Heart left ventricle (tissue), 16 donors: ENCODE measurements around the gene CLIC6. TPM values are rescaled to one million over a fixed set of nuclear protein-coding genes. Genes with fewer than 3 reads are reported as not detected.

Experiments
- ATAC-seq, 4 donors: fragments of 200-7000 bp; cut with Tn5 transposase; one replicate each; pipeline ENCODE4 v1.9.1; 2020 to 2022; ENCODE audit warnings: moderate library complexity in 4 of 4, mild to moderate bottlenecking in 3 of 4, moderate number of reproducible peaks in 1 of 4
- DNase-seq, 5 donors: peaks; one replicate each; pipeline ENCODE4 v3.0.0-alpha.2; 2020
- H3K27ac ChIP-seq, 12 donors: fragments of 200-600 bp; sonication (generic) in 4 of 12; one replicate each; pipeline versions ENCODE4 v1.5.0 to v1.8.0; 2016 to 2022; ENCODE audit warnings: mild to moderate bottlenecking in 2 of 12
- H3K27me3 ChIP-seq, 9 donors: fragments of 200-600 bp; sonication (generic) in 2 of 9; one replicate each; pipeline versions ENCODE4 v1.5.1 to v1.8.0; 2016 to 2022; ENCODE audit warnings: mild to moderate bottlenecking in 3 of 9
- H3K36me3 ChIP-seq, 9 donors: fragments of 200-600 bp; sonication (generic) in 2 of 9; one replicate each; pipeline versions ENCODE4 v1.5.0 to v1.8.0; 2018 to 2022; ENCODE audit warnings: mild to moderate bottlenecking in 2 of 9
- H3K4me1 ChIP-seq, 12 donors: fragments of 200-600 bp; sonication (generic) in 4 of 12; one replicate each; pipeline versions ENCODE4 v1.5.0 to v1.8.0; 2016 to 2022; ENCODE audit warnings: mild to moderate bottlenecking in 3 of 12
- H3K4me3 ChIP-seq, 12 donors: fragments of 200-600 bp; sonication (generic) in 4 of 12; one replicate each; pipeline versions ENCODE4 v1.5.0 to v1.8.0; 2017 to 2022; ENCODE audit warnings: mild to moderate bottlenecking in 9 of 12, moderate library complexity in 4 of 12
- H3K9me3 ChIP-seq, 12 donors: fragments of 200-600 bp; sonication (generic) in 4 of 12; one replicate each; pipeline versions ENCODE4 v1.5.0 to v1.8.0; 2016 to 2022; ENCODE audit warnings: mild to moderate bottlenecking in 1 of 12
- POLR2A ChIP-seq, 2 donors: fragments of 450-650 bp; IDR thresholded peaks; one replicate each; pipeline ENCODE4 v1.6.1; 2017; ENCODE audit warnings: antibody characterized with exemption in 2 of 2, mild to moderate bottlenecking in 2 of 2, moderate library complexity in 2 of 2
- WGBS, 4 donors: extraction: QIAGEN DNeasy Blood & Tissue Kit in 2 of 4; methylation state at CpG; one replicate each; pipeline versions ENCODE4 v1.1.5 to v1.1.7; 2013 to 2018; 5-methylcytosine and 5-hydroxymethylcytosine counted together
- intact Hi-C, 10 donors: fragments of 100-400 bp; cut with DNase I; formaldehyde crosslinking; loops; one replicate each; pipeline versions ENCODE4 v1.11.1 to v1.14.2; 2022
- polyA plus RNA-seq, 2 donors: library from polyadenylated mRNA; stranded (reverse); fragments of 200-250 nt; gene quantifications; one replicate each; pipeline ENCODE4 v1.2.3, GENCODE V29; 2013
- total RNA-seq, 9 donors: library from RNA; depleted of rRNA in 2 of 9; stranded (reverse); fragments of >200 nt in 2 of 9; fragmentation: NEBNext Ultra II Directional in 3 of 9; extraction: Animal tissue kit (Norgen Biotek cat#: 25700) in 3 of 9; gene quantifications; one replicate each; pipeline versions ENCODE4 v1.1.0 to v1.2.4, GENCODE V29; 2016 to 2023
- TF ChIP-seq, protein P1 (sequence below), 12 donors: fragments of 200-600 bp; sonication (generic) in 4 of 12; IDR thresholded peaks; one replicate each; pipeline versions ENCODE4 v1.5.0 to v1.8.0; 2018 to 2022; ENCODE audit warnings: antibody characterized with exemption in 12 of 12, mild to moderate bottlenecking in 5 of 12
- donor health status: ischemic (EF 13 %, LVEDD 7.1; RV severe dilation, severe dysfunction).
- donor health status: healthy with polysubstance abuse.
- donor health status: DM: no; HTN: yes; CAD: no.
- donor health status: DM: no; HTN: no; CAD: no.
- donor health status: ischemic (EF 25% LVEDD 6.9; RV normal size, moderate dysfunction).
- donor health status: ischemic (EF 25% LVEDD 5.7; RV mildly dilated, moderate dysfunction).
- donor health status: healthy.
- donor health status: DM: yes; HTN: yes; CAD: no.
- donor health status: ischemic (EF 35%, LVEDD 5.7; RV mildly dilated, moderate dysfunction).
- donor health status: nonischemic (EF 11% LVEDD 7.7; RV severe dilation, severe dysfunction).
- donor health status: DM: yes; HTN: yes; CAD: no.
- donor health status: PGD.
- donor health status: ischemic (EF 29% LVEDD 5.4; RV normal size, mild dysfunction).
- donor health status: nonischemic (EF 23%, LVEDD 6.1; RV moderate dilation, normal function).

Gene CLIC6
- total and polyA plus RNA-seq, 11 donors: 2.6 to 15.7 (median 7.5) TPM

DNA sequence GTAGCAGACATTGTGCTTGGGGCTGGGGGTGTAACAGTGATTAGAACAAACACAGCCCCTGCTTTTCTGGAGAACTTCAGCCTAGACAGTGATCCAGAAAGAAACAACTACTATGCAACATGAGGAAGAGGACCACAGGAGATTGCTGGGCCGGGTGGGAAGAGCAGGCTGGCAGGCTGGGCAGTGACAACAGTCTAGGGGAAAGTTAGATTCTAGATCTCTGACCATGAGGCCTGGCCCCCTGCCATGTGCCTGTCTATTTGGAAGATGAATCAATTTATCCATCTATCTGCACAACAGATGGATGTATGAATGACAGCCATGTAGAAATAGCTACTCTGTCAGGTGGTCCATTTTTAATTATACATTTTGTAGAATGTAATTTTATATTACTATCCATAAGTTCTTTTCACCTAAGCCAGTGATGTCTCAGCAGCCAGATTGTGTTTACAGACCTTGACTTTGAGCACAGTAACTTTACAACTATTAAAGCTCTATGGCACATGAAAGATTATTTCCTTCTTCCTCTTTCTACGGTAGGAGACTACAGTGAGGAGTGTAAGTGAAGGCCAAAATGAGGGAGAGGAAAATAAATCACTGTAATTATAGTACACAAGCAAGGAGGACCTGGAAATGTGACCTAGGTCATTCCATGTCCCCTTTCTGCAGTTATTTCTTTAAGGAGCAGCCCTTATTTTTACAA is 15.5 kb downstream of the CLIC6 start:
- intact Hi-C loops: no loop called here
- DNase-seq (no peak), ATAC-seq (no peak)
- WGBS, 4 donors: 55 to 80% (median 69%) methylated on average over 2 of the region's 2 CpGs
- Histone ChIP-seq H3K27me3 (no peaks in the 10 kb centered on the region), H3K9me3 (peaks cover 0 to 17% (median 8%) of the 10 kb centered on the region in 12 donors), H3K36me3 (no peaks in the 10 kb centered on the region), H3K27ac (no peak overlapping the region), H3K4me1 (no peaks in the 10 kb centered on the region), H3K4me3 (no peak overlapping the region)
- TF ChIP-seq, protein P1, sequence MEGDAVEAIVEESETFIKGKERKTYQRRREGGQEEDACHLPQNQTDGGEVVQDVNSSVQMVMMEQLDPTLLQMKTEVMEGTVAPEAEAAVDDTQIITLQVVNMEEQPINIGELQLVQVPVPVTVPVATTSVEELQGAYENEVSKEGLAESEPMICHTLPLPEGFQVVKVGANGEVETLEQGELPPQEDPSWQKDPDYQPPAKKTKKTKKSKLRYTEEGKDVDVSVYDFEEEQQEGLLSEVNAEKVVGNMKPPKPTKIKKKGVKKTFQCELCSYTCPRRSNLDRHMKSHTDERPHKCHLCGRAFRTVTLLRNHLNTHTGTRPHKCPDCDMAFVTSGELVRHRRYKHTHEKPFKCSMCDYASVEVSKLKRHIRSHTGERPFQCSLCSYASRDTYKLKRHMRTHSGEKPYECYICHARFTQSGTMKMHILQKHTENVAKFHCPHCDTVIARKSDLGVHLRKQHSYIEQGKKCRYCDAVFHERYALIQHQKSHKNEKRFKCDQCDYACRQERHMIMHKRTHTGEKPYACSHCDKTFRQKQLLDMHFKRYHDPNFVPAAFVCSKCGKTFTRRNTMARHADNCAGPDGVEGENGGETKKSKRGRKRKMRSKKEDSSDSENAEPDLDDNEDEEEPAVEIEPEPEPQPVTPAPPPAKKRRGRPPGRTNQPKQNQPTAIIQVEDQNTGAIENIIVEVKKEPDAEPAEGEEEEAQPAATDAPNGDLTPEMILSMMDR (IDR thresholded peaks at IDR 0.05): no peak
- no peak for TF ChIP-seq POLR2A (IDR thresholded peaks at IDR 0.05)

DNA sequence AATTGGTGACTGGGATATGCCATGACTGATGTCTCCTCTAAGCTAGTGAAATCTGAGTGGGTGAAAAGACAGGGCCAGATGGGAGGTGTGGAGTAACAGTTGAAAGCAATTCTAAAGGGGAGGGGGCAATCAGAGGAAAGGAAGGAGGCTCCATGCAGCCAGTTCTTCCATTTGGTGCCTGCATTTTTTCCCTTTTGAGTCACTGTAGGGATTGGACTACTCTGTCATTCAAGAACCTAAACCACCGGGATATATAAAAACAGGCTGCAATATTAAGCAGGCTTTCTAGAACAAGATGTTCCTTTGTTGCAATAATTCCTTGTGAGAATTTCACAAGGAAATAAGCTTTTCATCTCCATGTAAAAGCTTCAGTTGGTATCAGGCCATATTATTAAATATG is 18.3 kb downstream of the CLIC6 start:
- DNase-seq (no peak), ATAC-seq (no peak)
- Histone ChIP-seq H3K4me3 (no peak overlapping the region), H3K27me3 (no peaks in the 10 kb centered on the region), H3K9me3 (peaks cover 0 to 4% (median 0%) of the 10 kb centered on the region in 12 donors), H3K27ac (no peak overlapping the region), H3K36me3 (no peaks in the 10 kb centered on the region), H3K4me1 (peaks cover 0 to 15% (median 0%) of the 10 kb centered on the region in 12 donors)
- intact Hi-C loops: loop anchor here in 3 of 10 donors (5.0 kb wide), 2 partner anchors 1255 to 1340 kb away; no protein-coding TSS in a partner anchor
- no peak for TF ChIP-seq POLR2A (IDR thresholded peaks at IDR 0.05)
- TF ChIP-seq, protein P1 (IDR thresholded peaks at IDR 0.05): no peak
- 32 to 69% (median 36%) methylated on average over 1 of the region's 1 CpG for WGBS, 4 donors

DNA sequence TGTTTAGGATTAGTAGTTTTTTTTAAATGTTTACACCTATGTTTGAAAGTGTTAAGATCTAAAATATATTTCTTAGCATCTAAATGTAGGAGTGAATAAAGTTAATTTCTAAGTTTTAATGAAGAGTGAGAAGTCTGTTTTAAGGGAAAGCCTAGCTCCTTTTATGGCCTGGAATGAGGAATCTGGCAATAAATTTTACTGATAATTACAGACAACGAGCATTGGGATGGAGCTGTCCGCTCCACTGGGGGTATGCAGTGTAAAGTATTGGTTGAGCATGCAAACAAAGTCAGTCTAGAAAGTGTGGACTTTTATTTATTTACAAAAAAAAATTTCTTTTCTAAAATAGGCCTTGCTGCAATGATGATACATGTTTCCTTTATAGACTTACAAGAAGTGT is 19.0 kb downstream of the CLIC6 start:
- intact Hi-C loops: loop anchor here in 3 of 10 donors (5.0 kb wide), 2 partner anchors 1255 to 1340 kb away; no protein-coding TSS in a partner anchor
- TF ChIP-seq POLR2A (IDR thresholded peaks at IDR 0.05): no peak
- TF ChIP-seq, protein P1 (IDR thresholded peaks at IDR 0.05): no peak
- no peak overlapping the region for H3K4me3 ChIP-seq

DNA sequence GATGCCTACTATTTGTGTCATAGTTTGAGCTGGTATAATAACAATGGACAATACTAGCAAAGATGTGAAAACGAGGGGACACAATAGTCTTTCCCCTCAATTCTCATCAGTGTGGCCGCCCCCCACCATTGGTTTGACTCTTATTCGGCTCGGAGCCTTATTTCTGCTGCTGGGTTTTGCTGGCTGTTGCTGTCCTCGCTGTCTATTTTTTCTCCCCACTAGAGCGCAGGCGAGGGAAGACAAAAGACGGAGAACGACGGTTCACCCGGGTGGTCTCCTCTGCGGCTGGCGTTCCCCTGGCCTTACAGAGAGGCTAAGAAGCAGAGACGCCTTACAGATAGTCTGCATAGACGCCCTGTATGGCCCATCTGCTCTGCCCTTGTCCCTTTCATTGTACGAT is 19.4 kb downstream of the CLIC6 start:
- no peaks in the 10 kb centered on the region for H3K27me3 ChIP-seq
- DNase-seq (peak in 1 of 5 donors; percentile 57), ATAC-seq (no peak)
- 48 to 91% (median 66%) methylated on average over 16 of the region's 16 CpGs for WGBS, 4 donors
- TF ChIP-seq, protein P1 (IDR thresholded peaks at IDR 0.05): peak in 5 of 12 donors; percentile 38 to 62 (median 54)
- TF ChIP-seq POLR2A (IDR thresholded peaks at IDR 0.05): no peak
- no peaks in the 10 kb centered on the region for H3K36me3 ChIP-seq
- no peak overlapping the region for H3K27ac ChIP-seq
- H3K9me3 ChIP-seq: no peaks in the 10 kb centered on the region
- H3K4me1 ChIP-seq: peaks cover 0 to 15% (median 0%) of the 10 kb centered on the region in 12 donors
- intact Hi-C loops: loop anchor here in 3 of 10 donors (5.0 kb wide), 2 partner anchors 1254 to 1339 kb away; no protein-coding TSS in a partner anchor
- no peak overlapping the region for H3K4me3 ChIP-seq

More for the DNA sequence above, 19.0 kb downstream of the CLIC6 start:
- H3K27me3 ChIP-seq: no peaks in the 10 kb centered on the region
- H3K36me3 ChIP-seq: no peaks in the 10 kb centered on the region
- ATAC-seq (no peak), DNase-seq (no peak)
- H3K9me3 ChIP-seq: no peaks in the 10 kb centered on the region
- 81 to 83% (median 82%) methylated on average over 2 of the region's 2 CpGs for WGBS, 4 donors
- no peak overlapping the region for H3K27ac ChIP-seq
- peaks cover 0 to 15% (median 0%) of the 10 kb centered on the region in 12 donors for H3K4me1 ChIP-seq
